HG02571 (cell line): ENCODE data around the gene NSMCE3.

Source experiments
- ATAC-seq: cut with Tn5 transposase; IDR thresholded peaks from one replicate; pipeline ENCODE4 v1.9.1; 2021; ENCODE audit warnings: mild to moderate bottlenecking, moderate library complexity; ENCODE audit not compliant: unreplicated experiment

The NSMCE3 gene

GRCh38 chr15:29222129-29222853 is 47.3 kb downstream of the NSMCE3 start:
- ATAC-seq = no peak

DNA sequence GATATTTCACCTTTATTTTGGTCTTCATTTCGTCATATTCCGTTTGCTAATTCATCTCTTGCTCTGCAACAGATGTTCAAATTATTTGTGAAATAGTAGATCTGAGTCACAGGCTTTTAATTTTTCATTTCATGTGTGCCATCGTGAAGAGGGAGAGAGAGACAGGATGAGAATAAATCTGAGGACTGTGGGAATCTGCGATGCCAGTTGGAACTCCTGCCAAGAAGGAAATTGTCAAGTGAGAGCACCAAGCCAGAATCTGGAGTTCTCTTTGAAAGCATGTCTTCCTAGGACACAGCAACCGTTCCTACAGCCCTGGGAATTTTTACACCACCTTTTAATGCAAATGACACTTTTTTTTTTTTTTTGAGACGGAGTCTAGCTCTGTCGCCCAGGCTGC is 48.8 kb downstream of the NSMCE3 start:
- ATAC-seq = no peak

DNA sequence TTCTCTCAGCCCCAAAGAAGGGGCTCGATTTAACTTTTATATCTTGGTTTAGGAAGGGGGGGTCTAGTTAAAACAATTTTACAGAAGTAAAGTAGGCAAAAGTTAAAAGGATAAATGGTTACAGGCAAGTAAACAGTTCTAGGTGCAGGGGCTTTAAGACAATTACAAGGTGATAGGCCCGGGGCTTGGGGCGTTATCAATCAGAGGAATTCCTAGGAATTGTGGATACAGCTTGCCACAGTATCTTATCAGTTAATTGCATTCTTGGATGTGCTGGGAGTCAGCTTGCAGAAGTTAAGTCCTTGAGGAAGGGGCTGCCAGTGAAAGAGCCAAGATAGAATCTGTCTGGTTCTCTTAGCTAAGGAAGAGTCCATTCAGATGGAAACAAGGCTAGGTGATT is 52.7 kb downstream of the NSMCE3 start:
- ATAC-seq = no peak
